ENCODE data around the gene BRAF.

DNA sequence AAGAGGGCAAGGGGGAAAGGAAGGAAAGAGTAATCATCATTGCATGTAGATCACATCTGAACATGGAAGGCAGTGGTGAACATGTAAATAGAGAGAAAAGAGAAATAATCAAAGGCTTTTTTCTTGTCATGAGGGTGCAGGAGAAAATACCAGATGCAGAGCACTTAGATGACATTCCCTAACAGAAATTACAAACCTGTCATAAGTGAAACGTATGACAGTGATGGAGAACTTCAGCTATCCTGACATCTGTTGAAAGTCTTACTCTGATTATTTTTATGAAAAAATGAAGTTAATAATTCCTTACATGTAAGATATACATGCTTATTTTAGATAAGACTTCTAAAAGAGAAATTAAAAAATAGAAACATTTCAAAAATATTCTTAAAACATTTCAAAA is 54.7 kb downstream of the BRAF start:
- TF ChIP-seq, protein P1, sequence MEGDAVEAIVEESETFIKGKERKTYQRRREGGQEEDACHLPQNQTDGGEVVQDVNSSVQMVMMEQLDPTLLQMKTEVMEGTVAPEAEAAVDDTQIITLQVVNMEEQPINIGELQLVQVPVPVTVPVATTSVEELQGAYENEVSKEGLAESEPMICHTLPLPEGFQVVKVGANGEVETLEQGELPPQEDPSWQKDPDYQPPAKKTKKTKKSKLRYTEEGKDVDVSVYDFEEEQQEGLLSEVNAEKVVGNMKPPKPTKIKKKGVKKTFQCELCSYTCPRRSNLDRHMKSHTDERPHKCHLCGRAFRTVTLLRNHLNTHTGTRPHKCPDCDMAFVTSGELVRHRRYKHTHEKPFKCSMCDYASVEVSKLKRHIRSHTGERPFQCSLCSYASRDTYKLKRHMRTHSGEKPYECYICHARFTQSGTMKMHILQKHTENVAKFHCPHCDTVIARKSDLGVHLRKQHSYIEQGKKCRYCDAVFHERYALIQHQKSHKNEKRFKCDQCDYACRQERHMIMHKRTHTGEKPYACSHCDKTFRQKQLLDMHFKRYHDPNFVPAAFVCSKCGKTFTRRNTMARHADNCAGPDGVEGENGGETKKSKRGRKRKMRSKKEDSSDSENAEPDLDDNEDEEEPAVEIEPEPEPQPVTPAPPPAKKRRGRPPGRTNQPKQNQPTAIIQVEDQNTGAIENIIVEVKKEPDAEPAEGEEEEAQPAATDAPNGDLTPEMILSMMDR (IDR thresholded peaks at IDR 0.05; ENCODE audit: poor library complexity), result no peak
- no peak for TF ChIP-seq EZH2 (IDR thresholded peaks at IDR 0.05; ENCODE audit: borderline replicate concordance)
- TF ChIP-seq EZH2phosphoT487 (IDR thresholded peaks at IDR 0.05; ENCODE audit: low read depth, severe bottlenecking, unreplicated experiment), result no peak
